Activated CD4-positive, CD25-positive, alpha-beta regulatory T cell (primary cell): ENCODE results near the gene BBX.

Experiments
- DNase-seq, 4 experiments: peaks; one replicate each; lab custom pipeline; 2025; lab: John Stamatoyannopoulos, UW

The BBX gene

GRCh38 chr3:107599772-107600145, 77.0 kb downstream of the BBX start:
- DNase-seq = no peak

DNA sequence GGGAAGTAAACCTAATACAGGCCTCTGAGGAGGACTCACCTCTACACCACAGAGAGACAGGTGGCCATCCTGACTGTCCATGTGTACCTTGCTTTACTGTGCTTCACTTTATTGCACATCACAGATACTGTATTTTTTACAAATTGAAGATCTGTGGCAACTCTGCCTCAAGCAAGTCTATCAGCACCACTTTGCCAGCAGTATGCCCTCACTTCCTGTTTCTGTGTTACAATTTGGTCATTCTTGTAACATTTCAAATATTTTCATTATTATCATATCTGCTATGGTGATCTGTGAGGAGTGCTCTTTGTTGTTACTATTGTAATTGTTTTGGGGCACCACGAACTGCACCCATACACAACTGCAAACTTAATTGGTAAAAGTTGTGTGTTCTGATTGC, 78.0 kb downstream of the BBX start:
- DNase-seq = no peak

DNA sequence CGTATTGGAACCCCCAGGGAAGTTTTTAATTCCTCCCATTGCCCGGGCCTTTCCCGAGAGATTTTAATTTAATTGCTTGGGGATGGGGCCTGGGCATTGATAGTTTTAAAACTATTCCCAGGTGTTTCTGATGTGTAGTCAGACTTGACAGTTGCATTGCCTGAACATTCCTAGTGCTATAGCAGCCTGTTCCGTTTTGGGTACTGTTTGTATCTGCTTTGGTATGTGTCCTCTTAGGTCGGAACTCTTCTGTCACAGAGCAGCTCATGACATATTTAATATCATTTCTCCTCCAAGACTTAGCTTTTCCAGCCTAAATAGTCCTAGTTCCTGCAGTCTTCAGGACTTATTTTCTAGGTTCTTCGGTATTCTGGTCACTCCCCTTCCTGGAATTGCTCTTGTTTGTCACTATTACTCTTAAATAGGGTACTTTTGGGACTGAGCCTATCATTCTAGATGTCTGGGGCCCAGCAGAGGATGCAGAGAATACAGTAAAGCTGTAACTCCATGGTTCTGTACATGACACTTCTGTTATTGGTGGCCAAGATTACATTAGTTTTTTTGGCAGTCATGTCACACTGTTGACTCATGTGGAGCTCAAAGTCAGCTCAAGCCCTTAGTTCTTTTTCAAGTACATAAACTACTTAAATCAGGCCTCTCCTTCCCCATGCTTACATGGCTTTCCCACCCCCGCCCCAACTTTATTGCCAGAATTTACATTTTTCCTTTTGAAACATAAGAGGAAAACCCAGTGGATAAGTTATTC, 81.5 kb downstream of the BBX start:
- no peak for DNase-seq

- DNase-seq = no peak
Observed at GRCh38 chr3:107611775-107612469, 89.2 kb downstream of the BBX start.

DNA sequence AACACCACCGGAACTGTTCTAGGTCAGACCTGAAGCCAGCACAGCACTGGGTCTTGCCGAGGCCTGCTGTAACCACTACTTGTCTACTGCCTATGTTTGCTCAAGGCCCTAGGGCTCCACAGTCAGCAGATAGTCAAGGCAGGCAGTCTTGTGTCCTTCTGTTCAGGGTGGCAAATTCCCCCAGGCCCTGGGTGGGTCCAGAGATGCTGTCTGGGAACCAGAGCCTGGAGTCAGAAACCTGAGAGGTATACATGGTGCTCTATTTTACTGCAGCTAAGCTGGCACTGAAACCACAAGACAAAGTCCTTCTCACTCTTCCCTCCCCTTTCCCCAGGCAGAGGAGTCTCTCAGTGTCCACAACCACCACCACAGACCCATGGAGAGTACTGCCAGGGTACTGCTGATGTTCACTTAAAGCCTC, 89.9 kb downstream of the BBX start:
- no peak for DNase-seq

- DNase-seq = no peak
Observed at GRCh38 chr3:107619549-107619948, 96.8 kb downstream of the BBX start.

DNA sequence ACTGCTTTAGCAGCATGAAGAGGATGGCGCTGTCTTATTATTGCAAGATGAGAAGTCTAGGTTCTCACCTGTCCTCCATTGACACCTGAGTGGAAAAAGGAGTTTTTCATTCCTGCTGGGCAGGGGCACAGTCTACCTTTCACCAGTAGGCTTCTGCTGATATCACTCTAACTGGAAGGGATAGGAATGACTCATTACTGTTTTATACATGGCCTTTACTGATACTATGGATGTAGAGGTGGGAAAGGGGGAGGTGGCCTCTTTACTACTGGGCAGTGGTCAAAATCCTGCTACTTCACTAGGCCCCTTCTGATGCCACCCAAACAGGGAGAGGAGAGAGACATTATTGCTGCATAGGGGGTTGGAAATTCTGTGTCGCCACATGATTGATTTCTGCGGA, 97.8 kb downstream of the BBX start:
- DNase-seq = no peak

GRCh38 chr3:107621465-107621864, 98.7 kb downstream of the BBX start:
- DNase-seq = no peak

- DNase-seq = no peak
Observed at GRCh38 chr3:107627962-107628542, 105.3 kb downstream of the BBX start.

DNA sequence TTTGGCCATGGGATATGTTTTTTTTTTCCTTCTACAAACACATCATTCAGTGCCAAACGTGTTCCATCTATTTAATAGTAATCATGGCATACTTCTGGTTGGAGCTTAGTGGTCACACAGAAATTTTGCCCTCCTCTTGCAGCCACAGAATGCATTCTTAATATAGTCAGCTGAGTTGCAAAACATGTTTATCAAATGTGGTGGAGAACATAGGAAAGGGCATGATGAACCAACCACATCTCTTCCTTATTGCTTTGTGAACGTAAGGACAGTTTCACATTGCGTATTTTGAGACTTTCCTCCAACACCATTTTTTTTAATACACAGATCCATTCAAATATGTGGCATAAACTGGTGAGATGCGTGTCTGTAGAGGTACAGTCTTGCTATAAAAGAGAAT, 106.8 kb downstream of the BBX start:
- no peak for DNase-seq

GRCh38 chr3:107630779-107631178, 108.0 kb downstream of the BBX start:
- no peak for DNase-seq

GRCh38 chr3:107632576-107632975, 109.8 kb downstream of the BBX start:
- DNase-seq = no peak

DNA sequence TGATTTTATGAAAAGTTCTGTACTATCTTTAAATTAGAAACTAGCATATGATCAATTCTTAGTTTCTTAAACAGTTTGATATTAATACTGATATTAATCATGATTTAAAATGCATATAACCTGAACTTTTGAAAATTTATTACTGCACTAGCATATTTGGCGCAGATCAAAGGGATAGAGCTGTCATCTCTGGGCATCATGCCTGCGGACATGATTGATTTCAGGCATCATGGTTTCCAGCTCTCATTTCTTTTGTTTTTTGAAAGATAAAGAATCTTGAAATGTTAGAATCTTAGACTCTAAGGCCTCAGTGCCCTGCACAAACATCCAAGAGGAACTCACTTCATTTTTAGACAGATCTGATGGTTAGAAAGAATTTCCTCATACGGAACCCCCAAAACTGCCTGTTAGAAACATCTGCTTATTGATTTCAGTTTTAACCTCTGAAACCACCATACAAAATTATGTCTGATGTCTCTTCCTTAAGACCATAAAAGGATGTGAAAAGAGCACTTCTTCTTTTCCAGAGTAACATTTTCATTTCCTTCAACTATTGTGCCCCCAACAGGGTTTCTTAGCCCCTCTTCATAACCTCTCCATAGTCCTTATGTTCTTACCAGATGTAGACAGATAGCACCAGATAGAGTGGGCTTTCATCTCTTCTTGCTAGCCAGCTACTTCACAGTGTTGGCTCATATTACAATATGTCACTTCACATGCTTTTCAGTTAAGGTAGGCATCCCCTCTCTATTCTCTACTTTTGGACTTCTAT, 110.8 kb downstream of the BBX start:
- DNase-seq = no peak

DNA sequence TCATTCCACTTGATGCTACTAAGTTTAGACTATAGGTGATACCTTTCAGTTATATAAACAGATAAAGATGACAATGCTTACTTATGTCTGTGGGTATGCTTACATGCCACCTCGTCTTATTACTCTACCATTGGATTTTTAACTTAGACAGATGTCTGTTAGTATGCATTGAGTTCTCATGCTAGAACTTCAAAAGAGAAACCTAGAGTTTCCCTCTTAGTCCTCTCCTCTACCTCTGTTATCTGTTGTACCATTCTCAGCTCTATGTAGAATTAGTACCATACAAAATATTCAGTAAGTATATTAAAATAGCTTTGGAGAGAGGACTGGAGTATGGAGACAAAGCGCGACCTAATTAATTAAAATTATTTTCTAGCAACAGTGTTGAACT, 111.3 kb downstream of the BBX start:
- no peak for DNase-seq

GRCh38 chr3:107637416-107638183, 114.8 kb downstream of the BBX start:
- DNase-seq = no peak

GRCh38 chr3:107641572-107642307, 119.0 kb downstream of the BBX start:
- DNase-seq = no peak

DNA sequence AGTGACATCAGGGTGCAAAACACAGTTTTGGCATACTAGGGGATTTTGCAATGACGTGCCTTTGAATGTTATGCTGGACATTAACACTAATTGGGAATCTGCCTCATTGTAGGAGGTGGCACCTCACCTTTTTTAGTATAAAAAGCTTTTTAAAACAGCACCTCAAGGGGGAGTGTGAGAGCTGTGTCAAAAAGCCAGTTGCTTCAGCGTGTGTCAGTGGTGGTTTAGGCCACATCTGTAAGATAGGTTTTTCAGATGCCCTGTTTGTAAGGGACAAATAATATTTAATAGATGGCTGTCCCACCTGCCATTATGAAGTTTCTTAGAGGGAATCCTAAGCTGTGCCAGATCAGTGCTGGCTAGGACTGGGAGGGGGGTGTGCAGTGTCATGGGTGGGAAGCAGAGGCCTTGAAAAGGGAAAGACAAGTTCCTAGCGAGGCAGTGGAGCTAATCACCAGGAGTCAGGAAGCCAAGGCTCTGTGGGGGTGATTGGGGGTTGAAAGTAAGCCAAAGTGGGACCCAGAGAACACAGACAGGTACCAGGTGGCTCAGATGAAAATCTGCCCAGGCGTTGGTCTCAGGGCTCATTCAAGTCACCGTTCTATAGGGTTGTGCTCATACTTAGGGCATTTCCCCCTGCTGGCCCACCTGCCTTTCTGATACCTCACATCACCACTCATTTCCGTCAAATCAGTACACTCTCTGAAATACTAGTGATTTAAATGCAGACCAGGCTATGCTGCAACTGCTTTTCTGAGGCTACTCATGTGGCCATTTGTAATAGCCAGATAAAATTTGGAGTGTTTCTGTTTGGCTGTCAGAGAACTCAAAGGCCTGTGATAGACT, 120.5 kb downstream of the BBX start:
- DNase-seq = no peak

DNA sequence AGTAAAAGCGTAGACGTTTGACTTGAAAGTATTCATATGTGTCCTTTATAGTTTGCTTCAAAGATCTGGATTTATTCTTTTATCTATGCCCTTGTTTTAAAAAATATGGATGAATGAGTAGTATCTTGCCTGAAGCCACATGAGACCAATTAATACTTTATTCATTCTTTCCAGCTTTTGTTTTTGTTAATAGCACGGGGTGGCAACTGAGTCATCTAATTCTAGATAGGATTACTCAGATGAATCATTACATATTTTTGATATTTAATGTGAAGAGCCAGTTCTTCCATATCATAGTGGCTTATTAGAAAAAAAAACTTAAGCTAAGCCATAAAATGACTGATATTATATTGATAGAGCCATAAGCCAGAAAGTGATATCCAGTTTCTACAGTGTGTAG, 121.9 kb downstream of the BBX start:
- no peak for DNase-seq

DNA sequence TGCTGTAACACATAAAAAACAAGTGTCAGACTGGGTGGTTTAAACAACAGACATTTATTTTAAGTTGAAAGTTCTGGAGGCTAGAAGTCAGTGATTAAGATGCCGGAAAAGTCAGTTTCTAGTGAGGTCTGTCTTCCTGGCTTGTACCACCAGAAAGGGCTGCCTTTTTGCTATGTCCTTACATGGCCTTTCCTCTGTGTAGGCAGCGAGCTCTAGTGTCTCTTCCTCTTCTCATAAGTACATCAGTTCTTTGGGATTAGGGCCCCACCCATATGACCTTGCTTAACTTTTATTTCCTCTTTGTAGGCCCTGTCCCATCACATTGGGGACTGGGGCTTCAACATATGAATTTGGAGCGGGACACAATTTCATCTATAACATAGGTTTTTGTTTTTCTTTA, 128.0 kb downstream of the BBX start:
- DNase-seq = no peak

GRCh38 chr3:107651782-107652181, 129.0 kb downstream of the BBX start:
- no peak for DNase-seq
